Esophagus squamous epithelium (tissue), 5 donors: ENCODE data around the gene P4HTM. TPM values are rescaled to one million over a fixed set of nuclear protein-coding genes. Genes with fewer than 3 reads are reported as not detected.

Source experiments
- DNase-seq: peaks from one replicate; lab custom pipeline; 2025; lab: John Stamatoyannopoulos, UW
- H3K27ac ChIP-seq, 4 donors: fragments of 200-600 bp; sonication (generic); one replicate each; pipeline ENCODE4 v1.5.1; 2016 to 2019; ENCODE audit warnings: mild to moderate bottlenecking in 1 of 4
- H3K27me3 ChIP-seq, 4 donors: fragments of 200-600 bp; sonication (generic); 1 replicate in 3 of 4; 2 replicates in 1 of 4; pipeline versions ENCODE4 v1.5.1 to v1.6.0; 2017 to 2021; ENCODE audit warnings: antibody characterized with exemption in 1 of 4
- H3K36me3 ChIP-seq, 3 donors: fragments of 200-600 bp; sonication (generic); one replicate each; pipeline ENCODE4 v1.5.1; 2016 to 2019
- H3K4me1 ChIP-seq, 3 donors: fragments of 200-600 bp; sonication (generic); one replicate each; pipeline ENCODE4 v1.5.1; 2017 to 2019
- H3K4me3 ChIP-seq, 4 donors: fragments of 200-600 bp; sonication (generic); 1 replicate in 3 of 4; 2 replicates in 1 of 4; pipeline ENCODE4 v1.5.1; 2016 to 2019; ENCODE audit warnings: mild to moderate bottlenecking in 2 of 4, moderate library complexity in 1 of 4
- H3K9me3 ChIP-seq, 3 donors: fragments of 200-600 bp; sonication (generic); one replicate each; pipeline ENCODE4 v1.5.1; 2016 to 2019
- CTCF ChIP-seq, 6 experiments: fragments of 450-650 bp in 4 of 6; fragments of 200-600 bp in 2 of 6; sonication (generic) in 2 of 6; IDR thresholded peaks; one replicate each; pipeline ENCODE4 v1.5.1; 2016 to 2019; ENCODE audit warnings: antibody characterized with exemption in 6 of 6, mild to moderate bottlenecking in 4 of 6, moderate library complexity in 4 of 6
- POLR2A ChIP-seq, 4 donors: fragments of 450-650 bp; IDR thresholded peaks; one replicate each; pipeline ENCODE4 v1.6.1; 2017; ENCODE audit warnings: antibody characterized with exemption in 4 of 4, mild to moderate bottlenecking in 4 of 4, moderate library complexity in 3 of 4
- WGBS, 2 donors: methylation state at CpG; one replicate each; pipeline ENCODE4 v1.1.5; 2018; 5-methylcytosine and 5-hydroxymethylcytosine counted together
- intact Hi-C: fragments of 100-400 bp; cut with DNase I; formaldehyde crosslinking; loops from one replicate; pipeline ENCODE4 v1.15.0; 2022
- total RNA-seq, 4 donors: library from RNA; depleted of rRNA; stranded (reverse); fragments of >200 nt; gene quantifications; one replicate each; pipeline ENCODE4 v1.1.0, GENCODE V29; 2016
- donor health status: DM: yes; HTN: yes; CAD: no.

P4HTM gene
- total RNA-seq, 4 donors from 2014 or later, result 5.7 to 28.1 (median 16.7) TPM

DNA sequence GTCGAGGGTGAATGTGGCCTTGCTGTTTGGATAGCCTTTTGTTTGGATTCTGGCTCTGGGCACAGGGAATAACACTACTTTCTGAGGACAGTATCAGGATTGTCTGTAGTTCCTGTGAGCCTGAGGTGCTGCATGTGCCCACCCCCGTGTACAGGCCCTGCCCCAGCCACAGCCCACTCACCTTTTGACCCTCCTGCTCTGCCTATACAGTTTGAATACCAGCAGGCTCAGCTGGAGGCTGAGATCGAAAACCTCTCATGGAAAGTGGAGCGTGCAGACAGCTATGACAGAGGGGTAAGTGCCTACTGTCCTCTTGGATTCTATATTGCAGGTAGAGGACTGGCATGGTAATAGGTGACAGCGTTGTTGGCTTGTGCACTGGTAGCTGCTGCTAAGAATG, 7.4 kb upstream of the P4HTM start:
- intact Hi-C loops, result no loop called here
- Histone ChIP-seq H3K9me3 (no peaks in the 10 kb centered on the region), H3K27ac (no peak overlapping the region), H3K36me3 (peaks cover 30 to 93% (median 46%) of the 10 kb centered on the region in 3 donors), H3K4me1 (peaks cover 0 to 7% (median 0%) of the 10 kb centered on the region in 3 donors), H3K27me3 (no peaks in the 10 kb centered on the region), H3K4me3 (no peak overlapping the region)
- 71 to 91% methylated on average over 2 to 4 of the region's 5 CpGs for WGBS, 2 donors
- TF ChIP-seq CTCF (IDR thresholded peaks at IDR 0.05) (no peak), POLR2A (IDR thresholded peaks at IDR 0.05) (no peak)
- DNase-seq, result no peak

DNA sequence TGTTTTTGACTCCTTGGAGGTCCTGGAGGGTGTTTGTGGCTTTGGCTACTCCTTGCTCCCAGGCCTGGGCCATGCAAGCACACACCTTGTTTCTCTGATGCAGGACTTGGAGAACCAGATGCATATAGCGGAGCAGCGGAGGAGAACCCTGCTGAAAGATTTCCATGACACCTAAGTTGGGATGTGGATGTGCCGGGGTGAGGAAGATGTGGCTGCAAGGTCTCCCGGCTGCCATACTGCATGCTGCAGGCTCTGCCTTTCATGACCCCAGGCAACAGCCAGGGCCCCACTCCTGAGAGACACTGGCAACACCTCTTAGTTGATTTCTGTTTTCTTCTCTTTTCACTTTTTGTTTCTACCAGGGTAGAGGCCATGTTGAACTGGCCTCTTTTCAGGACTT, 6.9 kb upstream of the P4HTM start:
- intact Hi-C loops, result no loop called here
- WGBS, 2 donors, result 80 to 95% methylated on average over 1 to 4 of the region's 4 CpGs

GRCh38 chr3:48984663-48985062, 5.4 kb upstream of the P4HTM start:
- TF ChIP-seq CTCF (IDR thresholded peaks at IDR 0.05), result no peak
- TF ChIP-seq POLR2A (IDR thresholded peaks at IDR 0.05), result no peak
- H3K27me3 ChIP-seq, result no peaks in the 10 kb centered on the region
- no peaks in the 10 kb centered on the region for H3K9me3 ChIP-seq
- no peak overlapping the region for H3K4me3 ChIP-seq
- H3K27ac ChIP-seq, result no peak overlapping the region
- intact Hi-C loops, result no loop called here
- H3K4me1 ChIP-seq, result peaks cover 5 to 18% (median 12%) of the 10 kb centered on the region in 3 donors
- DNase-seq, result no peak
- H3K36me3 ChIP-seq, result peaks cover 24 to 73% (median 39%) of the 10 kb centered on the region in 3 donors

More for the DNA sequence above, 6.9 kb upstream of the P4HTM start:
- Histone ChIP-seq H3K27ac (no peak overlapping the region), H3K27me3 (no peaks in the 10 kb centered on the region), H3K4me1 (peaks cover 0 to 7% (median 2%) of the 10 kb centered on the region in 3 donors), H3K4me3 (no peak overlapping the region), H3K9me3 (no peaks in the 10 kb centered on the region), H3K36me3 (peaks cover 30 to 88% (median 46%) of the 10 kb centered on the region in 3 donors)
- no peak for DNase-seq
- TF ChIP-seq CTCF (IDR thresholded peaks at IDR 0.05), result no peak
- TF ChIP-seq POLR2A (IDR thresholded peaks at IDR 0.05), result no peak

GRCh38 chr3:48985831-48986376, 4.1 kb upstream of the P4HTM start:
- intact Hi-C loops, result no loop called here
- WGBS, 2 donors, result 82 to 88% methylated on average over 6 of the region's 7 CpGs
- TF ChIP-seq CTCF (IDR thresholded peaks at IDR 0.05) (no peak), POLR2A (IDR thresholded peaks at IDR 0.05) (no peak)
- peaks cover 5 to 26% (median 13%) of the 10 kb centered on the region in 3 donors for H3K4me1 ChIP-seq
- no peaks in the 10 kb centered on the region for H3K9me3 ChIP-seq
- H3K27ac ChIP-seq, result no peak overlapping the region
- H3K36me3 ChIP-seq, result peaks cover 17 to 60% (median 29%) of the 10 kb centered on the region in 3 donors
- DNase-seq, result no peak
- no peaks in the 10 kb centered on the region for H3K27me3 ChIP-seq
- no peak overlapping the region for H3K4me3 ChIP-seq

- H3K36me3 ChIP-seq, result peaks cover 3 to 27% (median 11%) of the 10 kb centered on the region in 3 donors
- H3K4me1 ChIP-seq, result peaks cover 14 to 47% (median 22%) of the 10 kb centered on the region in 3 donors
- no peaks in the 10 kb centered on the region for H3K9me3 ChIP-seq
- 10 to 24% methylated on average over 4 to 5 of the region's 21 CpGs for WGBS, 2 donors
- intact Hi-C loops, result no loop called here
- peak overlapping the region; percentile 81 to 98 (median 88) for H3K27ac ChIP-seq
- H3K4me3 ChIP-seq, result peak overlapping the region; percentile 59 to 96 (median 75)
- no peaks in the 10 kb centered on the region for H3K27me3 ChIP-seq
- TF ChIP-seq CTCF (IDR thresholded peaks at IDR 0.05) (no peak), POLR2A (IDR thresholded peaks at IDR 0.05) (no peak)
- no peak for DNase-seq
These were observed 780 bp upstream of the P4HTM start for GRCh38 chr3:48989126-48989795.
